GM12892 (cell line): ENCODE data around the gene ATP1A1.

Source experiments
- POLR2A ChIP-seq: IDR thresholded peaks from 2 replicates; pipeline ENCODE4 v1.6.1; 2011; ENCODE audit warnings: low read depth, low read length, control low read depth
- POLR2AphosphoS5 ChIP-seq: IDR thresholded peaks from 2 replicates; pipeline ENCODE4 v1.6.1; 2011; ENCODE audit warnings: low read depth, low read length, control low read depth
- TAF1 ChIP-seq: IDR thresholded peaks from 2 replicates; pipeline ENCODE4 v1.6.1; 2011; ENCODE audit warnings: low read depth, mild to moderate bottlenecking, control low read depth, low read length, borderline replicate concordance

DNA sequence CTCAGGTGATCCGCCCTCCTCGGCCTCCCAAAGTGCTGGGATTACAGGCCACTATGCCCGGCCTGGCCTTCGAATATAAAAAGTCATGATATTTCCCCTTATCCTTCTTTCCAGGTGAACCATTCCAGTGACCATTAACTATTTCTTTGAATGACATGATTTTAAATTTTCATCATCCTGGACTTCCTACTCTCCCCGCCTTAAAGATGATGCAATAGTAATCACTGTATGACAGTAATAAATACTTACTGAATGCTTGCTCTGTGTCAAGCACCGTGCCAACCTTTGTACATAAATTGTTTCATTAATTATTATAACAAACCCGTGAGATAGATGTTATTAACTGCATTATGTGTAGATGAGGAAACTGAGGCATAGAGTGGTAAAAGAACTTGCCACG is 19.9 kb upstream of the ATP1A1 start:
- TF ChIP-seq POLR2A (no peak), TAF1 (no peak), POLR2AphosphoS5 (no peak)
